MCF 10A (cell line): ENCODE results near the gene ZBTB7A. TPM values are rescaled to one million over a fixed set of nuclear protein-coding genes. Genes with fewer than 3 reads are reported as not detected.

Experiments
- BruUV-seq: library from RNA; stranded (reverse); fragments of 400-500 nt; replicated peaks from 2 replicates; lab custom pipeline; 2021; lab: Mats Ljungman, UMichigan
- CTCF ChIA-PET: fragments of 300-600 bp; sonication (Branson Sonifier 250); formaldehyde crosslinking; extraction: SDS; loops from one replicate; lab custom pipeline; 2021; ENCODE audit warnings: antibody characterized with exemption, inconsistent platforms; lab: Yijun Ruan, JAX
- POLR2A ChIA-PET: fragments of 300-600, 350-650 bp; sonication (Branson Sonifier 250); formaldehyde crosslinking; extraction: SDS; loops from one replicate; lab custom pipeline; 2020; ENCODE audit warnings: antibody characterized with exemption, inconsistent platforms; lab: Yijun Ruan, JAX
- DNase-seq: peaks from one replicate; pipeline ENCODE4 v3.0.0-alpha.2; 2018; ENCODE audit not compliant: unreplicated experiment
- H3K27ac Mint-ChIP-seq: one replicate; pipeline ENCODE4 v1.8.0; 2022; ENCODE audit warnings: mild to moderate bottlenecking, low read depth, mixed read lengths; ENCODE audit not compliant: unreplicated experiment
- H3K27me3 Mint-ChIP-seq: one replicate; pipeline ENCODE4 v1.8.0; 2022; ENCODE audit warnings: mixed read lengths; ENCODE audit not compliant: insufficient read depth, unreplicated experiment
- H3K36me3 Mint-ChIP-seq: one replicate; pipeline ENCODE4 v1.8.0; 2022; ENCODE audit warnings: mild to moderate bottlenecking, moderate library complexity, mixed read lengths; ENCODE audit not compliant: insufficient read depth, unreplicated experiment
- H3K4me1 Mint-ChIP-seq: one replicate; pipeline ENCODE4 v1.8.0; 2022; ENCODE audit warnings: mixed read lengths; ENCODE audit not compliant: insufficient read depth, unreplicated experiment
- H3K4me3 Mint-ChIP-seq: one replicate; pipeline ENCODE4 v1.8.0; 2022; ENCODE audit warnings: mild to moderate bottlenecking, moderate library complexity, mixed read lengths; ENCODE audit not compliant: unreplicated experiment
- H3K9me3 Mint-ChIP-seq: one replicate; pipeline ENCODE4 v1.8.0; 2022; ENCODE audit warnings: mixed read lengths; ENCODE audit not compliant: unreplicated experiment
- intact Hi-C: fragments of 100-400 bp; cut with micrococcal nuclease; formaldehyde crosslinking; loops from 2 replicates; pipeline ENCODE4 v1.14.1; 2022
- total RNA-seq: library from RNA; stranded (reverse); gene quantifications from 2 replicates; pipeline ENCODE4 v1.2.3, GENCODE V29; 2022
- TF ChIP-seq, protein P1 (sequence below): fragments of 200-600 bp; IDR thresholded peaks from one replicate; pipeline ENCODE4 v1.8.0; 2022; ENCODE audit warnings: antibody characterized with exemption, mild to moderate bottlenecking; ENCODE audit not compliant: unreplicated experiment

The ZBTB7A gene
- total RNA-seq, 1 experiment from 2014 or later, result 35.1 TPM

DNA sequence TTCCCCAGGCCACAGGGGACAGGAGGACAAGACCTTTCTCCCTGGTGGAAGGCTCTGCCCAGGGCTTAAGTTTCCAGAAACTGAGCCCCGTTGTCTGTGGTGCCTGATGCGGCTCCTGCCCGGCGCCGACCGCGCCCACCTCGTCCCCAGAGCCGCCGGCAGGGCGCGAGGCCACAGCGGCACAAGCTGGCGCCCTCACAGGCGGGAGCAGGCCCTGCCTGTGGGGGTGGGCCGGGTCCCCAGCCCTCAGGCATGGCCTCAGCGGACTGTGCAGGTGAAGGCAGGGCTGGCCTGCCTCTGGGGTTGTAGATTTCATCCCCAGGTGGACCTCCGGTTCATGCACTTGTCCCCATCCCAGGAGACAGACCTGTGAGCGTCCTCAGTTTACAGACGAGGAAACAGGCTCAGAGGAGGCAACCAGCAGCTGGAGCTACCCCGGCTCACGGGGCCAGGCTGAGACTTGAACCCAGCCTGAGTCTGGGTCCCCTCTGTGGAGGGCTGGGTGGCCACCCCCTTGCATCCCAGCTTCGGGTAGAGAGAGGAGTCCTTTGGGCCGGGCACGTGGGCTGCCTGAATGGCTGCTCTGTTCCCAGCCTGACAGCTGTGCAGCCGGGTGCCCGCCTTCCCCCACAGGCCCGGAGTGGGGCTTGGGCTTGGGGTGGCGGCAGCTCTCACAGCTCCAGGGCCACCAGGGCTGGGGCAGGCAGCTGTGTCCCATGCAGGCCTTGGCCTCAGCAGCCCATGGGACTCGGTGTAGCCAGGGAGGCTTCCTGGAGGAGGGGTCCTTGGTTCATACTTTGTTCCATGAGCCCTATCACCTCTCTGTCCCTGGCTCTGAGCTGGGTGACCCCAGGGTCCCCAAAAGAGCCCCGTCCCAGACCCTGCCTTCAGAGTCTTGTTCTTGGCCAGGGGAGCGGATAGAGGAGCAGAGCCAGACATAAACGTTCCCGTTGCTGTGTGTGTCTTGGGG lies 32.4 kb downstream of the ZBTB7A start:
- TF ChIP-seq, protein P1, sequence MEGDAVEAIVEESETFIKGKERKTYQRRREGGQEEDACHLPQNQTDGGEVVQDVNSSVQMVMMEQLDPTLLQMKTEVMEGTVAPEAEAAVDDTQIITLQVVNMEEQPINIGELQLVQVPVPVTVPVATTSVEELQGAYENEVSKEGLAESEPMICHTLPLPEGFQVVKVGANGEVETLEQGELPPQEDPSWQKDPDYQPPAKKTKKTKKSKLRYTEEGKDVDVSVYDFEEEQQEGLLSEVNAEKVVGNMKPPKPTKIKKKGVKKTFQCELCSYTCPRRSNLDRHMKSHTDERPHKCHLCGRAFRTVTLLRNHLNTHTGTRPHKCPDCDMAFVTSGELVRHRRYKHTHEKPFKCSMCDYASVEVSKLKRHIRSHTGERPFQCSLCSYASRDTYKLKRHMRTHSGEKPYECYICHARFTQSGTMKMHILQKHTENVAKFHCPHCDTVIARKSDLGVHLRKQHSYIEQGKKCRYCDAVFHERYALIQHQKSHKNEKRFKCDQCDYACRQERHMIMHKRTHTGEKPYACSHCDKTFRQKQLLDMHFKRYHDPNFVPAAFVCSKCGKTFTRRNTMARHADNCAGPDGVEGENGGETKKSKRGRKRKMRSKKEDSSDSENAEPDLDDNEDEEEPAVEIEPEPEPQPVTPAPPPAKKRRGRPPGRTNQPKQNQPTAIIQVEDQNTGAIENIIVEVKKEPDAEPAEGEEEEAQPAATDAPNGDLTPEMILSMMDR, result no peak
- H3K4me1 Mint-ChIP-seq, result no peaks in the 10 kb centered on the region
- DNase-seq, result no peak
- POLR2A ChIA-PET, result interaction anchor here (0.6 kb wide), 1 partner anchor 55 kb away, joined by 3 read pairs; no protein-coding TSS in a partner anchor
- H3K9me3 Mint-ChIP-seq, result no peaks in the 10 kb centered on the region
- H3K27ac Mint-ChIP-seq, result no peak overlapping the region
- no peak overlapping the region for H3K4me3 Mint-ChIP-seq
- H3K27me3 Mint-ChIP-seq, result no peaks in the 10 kb centered on the region
- intact Hi-C loops, result no loop called here
- no TSS peak for BruUV-seq
- CTCF ChIA-PET, result no interaction called here
- H3K36me3 Mint-ChIP-seq, result peaks cover 27% of the 10 kb centered on the region

DNA sequence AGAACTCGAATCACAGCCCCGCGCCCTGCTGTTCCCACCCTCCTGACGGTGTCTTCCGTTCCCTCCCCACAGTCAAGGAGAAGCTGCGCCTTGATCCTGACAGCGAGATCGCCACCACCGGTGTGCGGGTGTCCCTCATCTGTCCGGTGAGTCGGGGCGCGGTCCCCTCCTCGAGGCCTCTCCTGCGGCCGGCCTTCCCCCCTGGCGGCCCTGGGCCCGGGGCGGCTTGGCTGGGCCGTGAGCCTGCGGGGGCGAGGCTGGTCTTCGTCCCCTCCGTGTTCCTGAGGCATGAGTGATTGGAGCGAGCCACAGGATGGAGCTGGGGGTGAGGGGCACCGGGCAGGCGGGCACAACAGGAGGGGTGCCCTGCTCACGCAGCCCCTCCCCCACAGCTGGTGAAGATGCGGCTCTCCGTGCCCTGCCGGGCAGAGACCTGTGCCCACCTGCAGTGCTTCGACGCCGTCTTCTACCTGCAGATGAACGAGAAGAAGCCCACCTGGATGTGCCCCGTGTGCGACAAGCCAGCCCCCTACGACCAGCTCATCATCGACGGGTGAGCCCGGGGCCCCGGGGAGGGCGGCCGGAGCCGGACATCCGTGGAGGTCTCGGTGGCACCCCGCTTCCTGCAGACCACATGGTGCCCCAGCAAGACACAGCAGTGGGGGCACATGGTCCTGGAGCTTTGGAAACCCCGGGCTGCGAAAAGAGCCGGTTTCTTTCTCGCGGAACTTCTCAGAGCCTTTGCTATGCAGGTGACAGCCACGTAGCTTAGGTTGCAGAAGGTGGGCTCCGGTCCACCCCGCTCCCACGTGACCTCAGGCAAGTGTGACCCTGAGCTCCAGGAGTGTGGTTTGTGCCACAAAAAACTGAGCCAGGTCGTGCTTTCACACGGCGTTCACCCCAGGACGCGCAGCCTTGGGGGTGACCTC lies 33.4 kb downstream of the ZBTB7A start:
- ChIA-PET CTCF (no interaction called here), POLR2A (interaction anchor here (1.7 kb wide), 1 partner anchor 11 kb away, joined by 4 read pairs; no protein-coding TSS in a partner anchor)
- TF ChIP-seq, protein P1, result no peak
- H3K36me3 Mint-ChIP-seq, result peaks cover 24% of the 10 kb centered on the region
- H3K27me3 Mint-ChIP-seq, result no peaks in the 10 kb centered on the region
- no peak overlapping the region for H3K27ac Mint-ChIP-seq
- BruUV-seq, result no TSS peak
- H3K9me3 Mint-ChIP-seq, result no peaks in the 10 kb centered on the region
- H3K4me1 Mint-ChIP-seq, result no peaks in the 10 kb centered on the region
- intact Hi-C loops, result no loop called here
- no peak for DNase-seq
- H3K4me3 Mint-ChIP-seq, result no peak overlapping the region

DNA sequence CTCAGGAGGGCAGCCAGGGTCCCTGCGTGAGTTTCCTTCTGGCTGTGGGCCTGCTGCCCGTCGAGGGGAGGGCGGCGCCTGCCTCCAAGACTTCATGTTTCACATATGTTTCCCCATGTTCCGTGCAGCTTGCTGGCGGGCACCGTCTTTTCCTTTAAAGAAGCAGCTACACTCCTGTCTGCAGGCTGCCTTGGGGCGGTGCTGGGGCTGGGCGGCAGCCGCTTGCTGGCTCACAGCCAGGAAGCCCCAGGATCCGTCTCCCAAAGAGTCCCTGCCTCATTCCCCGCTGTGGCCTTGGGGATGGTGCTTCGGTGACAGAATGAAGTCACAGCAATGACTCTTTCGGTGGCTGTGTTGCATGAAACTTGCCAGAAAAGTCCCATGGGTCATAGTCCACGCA lies 34.3 kb downstream of the ZBTB7A start:
- TF ChIP-seq, protein P1, result no peak
- POLR2A ChIA-PET, result interaction anchor here (1.7 kb wide), 1 partner anchor 11 kb away, joined by 4 read pairs; no protein-coding TSS in a partner anchor

More for the DNA sequence above, 34.3 kb downstream of the ZBTB7A start:
- H3K4me1 Mint-ChIP-seq, result no peaks in the 10 kb centered on the region
- CTCF ChIA-PET, result no interaction called here
- no TSS peak for BruUV-seq
- DNase-seq, result no peak
- H3K36me3 Mint-ChIP-seq, result peaks cover 20% of the 10 kb centered on the region
- H3K4me3 Mint-ChIP-seq, result no peak overlapping the region
- no peaks in the 10 kb centered on the region for H3K27me3 Mint-ChIP-seq
- H3K9me3 Mint-ChIP-seq, result no peaks in the 10 kb centered on the region
- intact Hi-C loops, result no loop called here
- no peak overlapping the region for H3K27ac Mint-ChIP-seq
